GM03348 (cell line): ENCODE measurements around the gene KAZN.
A peak's percentile ranks its signal among the peaks of the same experiment; 100 is the strongest.
"Not testable (repeated sequence)": the region's sequence is repeated elsewhere in the genome, so short reads cannot be mapped to it uniquely, and the experiment has no call there.

Source experiments
- DNase-seq: peaks from one replicate; pipeline ENCODE4 v3.0.0; 2012; ENCODE audit warnings: low spot score

KAZN gene

DNA sequence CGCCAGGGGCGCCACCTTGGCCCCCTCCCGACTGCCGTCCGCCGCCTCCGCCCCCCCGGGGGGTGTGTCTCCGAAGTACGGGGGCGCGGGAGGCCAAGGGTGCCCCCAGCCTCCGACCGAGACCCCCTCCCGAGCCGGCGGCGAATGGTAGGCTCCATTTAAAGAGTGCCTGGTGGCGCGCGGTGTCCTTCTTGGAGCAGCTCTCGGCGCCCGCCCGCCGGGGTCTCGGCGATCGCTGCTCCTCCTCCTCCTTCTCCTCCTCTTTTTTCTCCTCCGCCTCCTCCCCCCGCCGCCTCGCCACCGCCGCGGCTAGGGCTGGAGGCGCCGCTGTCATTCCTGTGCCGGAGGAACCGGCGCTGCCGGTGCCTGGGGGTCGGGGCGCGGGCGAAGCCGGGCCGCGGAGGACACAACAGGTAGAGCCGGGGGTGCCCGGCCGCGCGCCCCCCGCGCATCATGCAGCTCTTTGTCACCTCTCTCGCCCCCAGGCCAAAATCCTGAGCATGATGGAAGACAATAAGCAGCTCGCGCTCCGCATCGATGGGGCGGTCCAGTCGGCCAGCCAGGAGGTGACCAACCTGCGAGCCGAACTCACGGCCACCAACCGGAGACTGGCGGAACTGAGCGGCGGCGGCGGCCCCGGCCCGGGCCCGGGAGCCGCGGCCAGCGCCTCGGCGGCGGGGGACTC lies at the start of gene KAZN:
Gene KAZN, plus strand, starts transcription at position 188 of the 685 bp plus-strand sequence.
- DNase-seq = peak; percentile 38

DNA sequence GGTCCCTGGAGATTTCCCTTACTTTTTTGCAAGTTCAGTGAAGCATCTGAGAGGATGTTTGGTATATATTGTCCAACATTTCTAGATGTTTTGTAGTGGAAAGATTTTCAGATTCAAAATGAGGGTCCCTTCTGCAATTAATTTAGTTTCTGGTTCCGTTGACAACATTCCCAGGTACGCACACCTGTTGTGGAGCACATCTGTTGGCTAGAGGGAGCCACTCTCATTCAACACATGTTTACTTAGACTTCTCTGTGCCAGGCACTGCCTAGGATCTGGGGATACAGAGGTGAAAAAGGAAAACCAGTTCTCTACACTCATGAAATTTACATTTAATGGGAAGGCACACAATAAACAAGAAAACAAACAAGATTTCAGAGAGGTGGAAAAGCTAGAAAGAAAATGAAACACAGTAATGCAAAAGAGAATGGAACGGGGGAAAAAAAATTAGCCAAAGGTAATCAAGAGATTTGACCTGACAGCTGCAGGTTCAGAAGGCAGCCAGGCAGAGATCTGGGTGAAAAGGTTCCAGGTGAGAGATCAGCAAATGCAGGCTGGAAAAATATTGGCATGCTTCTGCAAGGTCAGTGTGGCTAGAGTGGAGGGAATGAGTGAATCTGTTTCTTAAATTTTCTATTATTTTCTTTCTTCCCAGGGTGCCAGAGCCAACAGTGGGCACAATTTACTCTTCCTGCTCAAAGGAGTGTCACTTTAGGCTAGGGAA lies 48.4 kb upstream of the KAZN start:
- DNase-seq = no peak

DNA sequence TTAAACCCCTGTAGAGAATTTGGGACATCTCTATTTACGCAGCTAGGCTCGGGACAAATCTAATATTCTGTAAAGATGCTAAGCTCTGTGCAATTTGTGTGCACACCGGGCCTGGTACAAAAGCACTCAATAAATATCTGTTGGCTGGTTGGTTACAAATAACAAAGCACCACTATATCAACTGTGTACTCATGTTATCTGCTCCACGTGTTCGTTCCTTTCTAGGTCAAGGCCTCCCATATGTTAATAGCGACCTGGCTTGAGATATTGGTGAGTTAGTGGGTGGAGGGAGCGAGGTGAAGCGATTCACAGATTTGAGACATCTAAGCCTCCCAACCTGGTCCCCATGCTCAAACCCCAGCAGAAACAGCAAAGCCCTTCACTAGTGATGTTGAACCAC lies 47.1 kb upstream of the KAZN start:
- no peak for DNase-seq

DNA sequence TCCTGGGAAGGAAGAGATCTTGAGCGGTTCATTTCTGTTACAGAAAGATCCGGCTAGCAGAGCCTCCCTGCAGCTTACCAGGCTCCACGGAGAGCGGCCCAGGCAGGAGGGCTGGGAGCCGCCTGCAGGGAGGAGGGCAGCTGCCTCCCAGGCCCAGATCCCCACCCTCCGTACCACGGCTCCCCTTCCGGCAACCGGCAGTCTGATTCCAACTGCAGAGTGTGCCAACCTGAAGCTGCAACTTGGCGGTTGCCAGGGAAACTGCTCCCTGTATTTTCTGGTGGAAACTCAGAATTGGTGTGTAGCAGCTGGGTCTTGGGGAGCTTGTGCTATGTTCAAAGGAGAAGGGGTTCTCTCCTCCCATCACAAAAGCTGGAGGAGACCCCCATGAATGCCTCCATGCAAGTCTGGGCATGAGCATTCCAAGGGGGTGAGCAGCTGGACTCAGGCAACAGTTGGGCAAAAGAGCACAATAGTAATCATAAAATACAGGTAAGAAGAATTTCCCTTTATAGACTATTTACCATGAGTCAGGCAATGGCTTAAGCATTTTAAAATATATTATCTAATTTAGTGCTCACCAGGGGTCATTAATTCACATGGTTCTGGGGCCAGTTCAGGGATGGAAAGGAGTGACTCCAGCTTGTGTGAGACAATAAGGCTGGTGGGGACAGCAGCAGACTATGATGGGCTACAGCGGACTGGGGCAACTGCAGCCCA lies 46.1 kb upstream of the KAZN start:
- no peak for DNase-seq

DNA sequence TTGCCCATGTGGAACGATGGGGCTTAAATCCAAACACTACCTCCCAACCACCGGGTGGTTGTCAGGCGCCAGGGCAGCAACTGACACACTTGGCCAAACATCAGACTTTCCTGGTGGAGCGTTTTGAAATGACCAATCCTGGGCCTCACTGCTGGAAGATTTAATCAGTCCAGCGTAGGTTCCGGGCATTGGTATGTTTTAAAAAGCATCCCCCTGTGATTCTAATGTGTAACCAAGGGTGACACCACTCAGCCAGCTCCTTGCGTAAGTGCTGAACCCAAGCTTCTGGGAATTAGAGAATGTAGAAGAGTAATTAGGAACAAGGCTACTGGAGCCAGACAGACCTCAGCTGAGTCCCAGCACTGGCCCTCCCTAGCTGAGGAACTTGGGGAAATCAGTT lies 44.8 kb upstream of the KAZN start:
- no peak for DNase-seq

DNA sequence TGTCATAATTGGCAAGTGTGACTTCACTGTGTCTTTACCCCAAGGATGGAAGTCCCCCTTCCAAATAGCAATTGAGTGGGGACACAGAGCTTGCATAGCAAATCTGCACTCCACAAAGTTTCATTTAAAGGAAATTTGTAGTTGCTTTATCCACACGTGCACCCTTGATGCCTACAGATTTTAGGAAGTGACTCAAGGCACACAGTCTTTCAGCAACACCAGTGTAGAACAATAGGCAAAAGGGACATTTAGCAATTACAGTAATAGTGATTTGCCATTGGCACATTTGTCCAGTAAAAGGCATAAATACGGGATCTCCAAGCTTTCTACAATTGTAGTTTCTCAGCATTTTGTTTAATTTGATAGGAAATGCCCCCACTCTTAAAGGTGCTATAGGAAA lies 43.4 kb upstream of the KAZN start:
- DNase-seq = no peak

DNA sequence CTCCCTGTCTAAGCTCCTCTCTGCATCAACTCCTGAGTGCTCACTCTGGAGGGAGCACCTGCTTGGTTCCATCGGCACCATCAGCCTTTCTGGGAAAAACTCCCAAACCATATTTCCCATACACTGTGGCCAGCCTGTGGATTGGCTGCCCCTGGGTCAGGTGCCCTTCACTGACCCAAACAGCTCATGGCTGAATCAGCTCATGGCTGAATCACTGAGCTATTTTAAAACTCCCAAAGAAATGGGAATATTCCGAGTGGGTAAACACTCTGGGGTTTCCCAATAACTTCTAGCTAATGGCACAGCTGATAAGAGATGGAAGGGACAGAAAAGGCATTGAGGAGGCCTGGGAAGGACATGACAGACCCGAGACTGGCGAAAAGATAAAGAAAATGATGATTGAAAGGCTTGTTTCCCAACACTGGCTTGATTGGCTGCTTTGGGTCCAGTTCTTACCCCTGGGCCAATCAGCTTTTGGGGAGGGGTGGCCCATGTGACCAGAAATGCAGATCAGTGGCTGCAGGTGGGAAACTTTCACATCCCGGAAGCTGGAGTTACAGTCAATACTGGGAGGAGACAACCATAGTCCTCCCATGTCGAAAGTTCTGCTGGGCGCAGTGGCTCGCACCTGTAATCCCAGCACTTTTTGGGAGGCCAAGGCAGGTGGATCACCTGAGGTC lies 37.3 kb upstream of the KAZN start:
- peak; percentile 41 for DNase-seq

DNA sequence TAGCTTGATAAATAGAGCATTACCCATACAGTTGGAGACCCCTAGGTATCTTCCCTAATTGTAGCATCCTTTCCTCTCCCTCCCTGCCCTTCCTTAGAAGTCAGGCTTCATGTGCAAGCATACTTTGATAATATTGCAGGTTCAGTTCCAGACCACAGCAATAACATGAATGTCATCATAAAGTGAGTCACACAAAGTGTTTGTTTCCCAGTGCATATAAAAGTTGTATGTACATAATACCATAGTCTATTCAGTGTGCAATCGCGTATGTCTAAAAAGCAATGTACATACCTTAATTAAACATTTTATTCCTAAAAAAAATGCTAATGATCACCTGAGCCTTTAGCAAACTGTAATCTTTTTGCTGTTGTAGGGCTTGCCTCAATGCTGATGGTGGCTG lies 33.4 kb upstream of the KAZN start:
- DNase-seq = no peak

DNA sequence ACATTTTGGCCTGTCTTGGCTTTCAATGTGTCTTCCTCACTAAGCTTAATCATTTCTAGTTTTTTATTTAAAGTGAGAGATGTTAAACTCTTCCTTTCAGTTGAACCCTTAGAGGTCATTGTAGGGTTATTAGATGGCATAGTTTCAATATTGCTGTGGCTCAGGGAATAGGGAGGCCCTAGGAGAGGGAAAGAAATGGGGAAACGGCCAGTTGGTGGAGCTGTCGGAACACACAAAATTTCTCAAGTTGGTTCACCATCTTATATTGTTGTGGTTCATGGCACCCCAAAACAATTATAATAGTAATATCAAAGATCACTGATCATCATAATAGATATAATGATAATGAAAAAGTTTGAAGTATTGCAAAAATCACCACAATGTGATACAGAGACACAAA lies 31.4 kb upstream of the KAZN start:
- no peak for DNase-seq

DNA sequence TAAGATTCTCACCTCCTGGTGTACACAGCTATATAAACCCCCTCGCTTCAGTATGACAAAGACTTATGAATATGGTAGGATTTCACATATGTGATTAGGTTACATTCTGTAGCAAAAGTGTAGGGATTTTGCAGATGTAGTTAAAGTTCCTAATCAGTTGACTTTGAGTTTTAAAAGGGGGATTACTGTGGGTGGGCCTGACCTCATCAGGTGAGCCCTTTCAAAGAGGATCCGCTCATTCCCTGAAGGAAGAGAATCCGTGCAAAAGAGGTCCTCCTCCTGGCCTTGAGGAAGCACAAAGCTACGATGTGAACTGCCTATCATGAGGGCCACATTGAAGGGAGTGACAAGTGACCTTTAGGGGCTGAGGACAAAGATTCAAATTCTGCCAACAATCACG lies 30.6 kb upstream of the KAZN start:
- no peak for DNase-seq

DNA sequence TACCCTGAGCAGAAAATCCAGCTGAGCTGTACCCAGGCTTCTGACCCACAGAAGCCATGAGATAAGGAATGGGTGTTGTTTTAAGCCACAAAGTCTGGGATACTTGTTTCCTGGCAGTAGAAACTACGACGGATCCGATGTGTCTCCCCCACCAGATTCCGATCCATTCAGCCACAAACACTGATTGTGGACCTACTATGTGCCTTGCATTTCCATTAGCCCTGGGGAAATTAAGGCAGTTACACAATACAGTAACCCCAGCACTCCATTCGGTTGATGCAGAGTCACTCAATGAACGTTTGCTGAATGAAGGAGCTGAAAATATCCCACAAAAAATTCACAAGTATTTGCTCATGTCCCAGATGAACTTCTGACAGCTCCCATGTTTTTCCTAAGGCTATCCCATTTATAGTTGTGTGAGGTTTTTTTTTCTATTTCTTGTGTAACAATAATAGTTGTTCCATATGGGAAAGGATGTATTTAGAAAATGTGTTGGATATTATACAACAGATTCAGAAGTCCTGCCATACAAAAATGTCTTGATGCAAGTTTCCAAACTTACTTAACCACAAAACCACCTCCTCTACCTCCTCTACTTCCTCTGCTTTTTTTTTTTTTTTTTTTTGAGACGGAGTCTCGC lies 29.6 kb upstream of the KAZN start:
- DNase-seq = no peak

DNA sequence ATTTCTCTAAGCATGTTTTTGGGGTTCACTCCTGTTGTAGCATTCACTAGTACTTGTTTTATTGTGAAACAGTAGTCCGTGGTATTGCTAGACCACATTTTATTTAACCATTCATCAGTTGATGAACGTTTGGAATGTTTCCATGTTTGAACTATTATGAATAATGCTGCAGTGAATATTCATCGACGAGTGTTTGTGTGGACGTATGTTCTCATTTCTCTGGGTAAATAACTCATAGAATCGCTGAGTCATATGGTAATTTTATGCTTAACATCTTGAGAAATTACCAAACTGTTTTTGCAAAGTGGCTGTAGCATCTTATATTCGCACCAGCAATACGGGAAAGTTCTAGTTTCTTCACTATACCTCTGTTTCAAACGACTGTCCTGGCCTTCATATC lies 28.0 kb upstream of the KAZN start:
- DNase-seq = no peak

DNA sequence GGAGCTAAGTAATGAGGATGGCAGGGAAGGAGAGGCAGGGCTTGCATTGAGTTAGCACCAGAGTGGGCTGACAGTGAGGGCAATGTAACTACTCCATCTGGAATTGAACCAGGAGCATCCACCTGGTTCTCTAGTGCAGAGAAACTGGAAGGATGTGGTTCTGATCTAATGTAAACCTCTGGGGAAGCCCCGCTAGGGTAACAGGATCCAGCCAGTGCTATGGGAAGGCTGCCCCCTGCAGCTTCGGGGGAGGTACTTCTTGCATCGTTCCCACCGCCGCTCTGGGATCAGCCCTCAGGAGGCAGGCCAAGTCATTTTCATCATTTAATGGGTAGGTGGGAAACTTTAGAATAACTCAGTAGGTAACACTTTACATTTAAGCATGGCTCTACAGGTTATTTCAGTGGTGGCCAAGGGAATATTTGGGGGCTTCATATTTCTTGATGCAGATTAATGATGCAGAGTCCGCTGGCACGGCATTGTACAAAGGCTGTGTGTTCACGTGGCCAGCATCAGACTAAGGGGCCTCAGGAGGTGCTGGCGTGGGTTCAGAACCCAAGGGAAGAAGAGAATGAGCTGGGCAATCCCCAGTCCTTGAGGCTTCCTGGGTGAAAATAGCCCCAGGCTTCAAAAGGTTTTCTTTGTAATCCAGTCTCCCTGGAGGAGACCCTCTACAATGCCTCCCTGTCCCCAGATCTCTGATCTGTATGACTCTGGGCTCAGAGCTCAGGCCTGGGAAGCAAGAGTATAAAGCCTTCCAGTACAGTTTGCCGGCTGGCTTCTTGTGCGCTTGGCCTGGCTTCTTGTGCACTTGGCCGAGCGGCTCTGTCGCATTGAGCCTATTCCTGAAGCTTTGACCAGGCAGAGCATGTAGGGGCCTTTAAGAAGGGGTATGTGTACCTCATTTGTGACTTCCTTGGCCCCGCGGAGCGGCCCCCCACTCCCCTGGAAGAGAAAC lies 26.4 kb upstream of the KAZN start:
- DNase-seq = no peak

DNA sequence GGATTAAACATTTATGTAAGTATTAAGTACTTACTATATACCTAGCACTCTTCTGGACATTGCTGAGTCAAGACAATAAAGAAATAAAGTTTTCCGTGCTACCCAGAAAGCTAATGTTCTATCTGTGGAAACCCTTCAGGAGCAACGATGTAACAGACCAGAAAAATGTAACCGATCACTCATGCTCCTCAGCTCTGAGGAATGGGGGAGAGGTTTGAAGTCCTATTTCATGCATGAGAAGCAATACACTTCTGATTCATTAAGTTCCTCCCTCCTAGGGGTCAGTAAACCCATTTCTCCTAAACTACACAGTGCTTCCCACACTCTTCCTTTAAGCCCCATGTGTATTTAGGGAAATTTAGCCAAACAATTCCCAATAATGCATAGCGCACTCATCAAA lies 25.6 kb upstream of the KAZN start:
- DNase-seq = no peak

DNA sequence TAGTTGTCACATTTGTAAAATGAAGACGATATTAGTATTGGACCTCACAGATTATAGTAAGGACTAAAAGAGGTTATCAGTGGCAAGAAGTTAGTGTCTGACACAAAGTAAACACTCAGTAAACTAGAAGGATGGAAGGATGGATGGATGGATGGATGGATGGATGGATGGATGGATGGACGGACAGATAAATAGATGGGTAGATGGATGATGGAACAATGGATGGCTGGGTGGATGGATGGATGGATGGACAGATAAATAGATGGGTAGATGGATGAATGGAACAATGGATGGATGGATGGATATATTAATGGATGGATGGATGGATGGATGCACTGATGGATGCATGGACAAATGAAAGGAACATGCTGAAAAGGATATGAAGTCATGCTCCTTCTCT lies 22.3 kb upstream of the KAZN start:
- DNase-seq = no peak

DNA sequence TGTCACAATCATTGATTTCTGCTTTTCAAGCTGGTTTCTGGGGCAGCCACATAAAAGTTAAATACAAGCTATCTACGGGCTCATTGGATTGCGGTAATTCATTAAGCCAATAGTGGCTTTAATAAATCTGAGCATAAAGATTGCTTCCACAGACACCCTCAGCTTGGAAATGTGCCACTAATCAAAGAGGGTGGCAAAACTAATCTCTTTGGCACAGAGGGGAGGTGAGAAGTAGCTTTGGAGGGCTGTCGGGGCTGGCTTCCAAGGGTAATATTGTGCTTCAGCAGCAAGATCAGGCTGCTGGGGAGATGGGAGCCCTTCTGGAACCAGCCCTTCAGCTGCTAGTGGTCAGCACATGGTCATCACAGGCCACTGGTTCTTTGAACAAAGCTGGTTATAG lies 21.2 kb upstream of the KAZN start:
- no peak for DNase-seq

DNA sequence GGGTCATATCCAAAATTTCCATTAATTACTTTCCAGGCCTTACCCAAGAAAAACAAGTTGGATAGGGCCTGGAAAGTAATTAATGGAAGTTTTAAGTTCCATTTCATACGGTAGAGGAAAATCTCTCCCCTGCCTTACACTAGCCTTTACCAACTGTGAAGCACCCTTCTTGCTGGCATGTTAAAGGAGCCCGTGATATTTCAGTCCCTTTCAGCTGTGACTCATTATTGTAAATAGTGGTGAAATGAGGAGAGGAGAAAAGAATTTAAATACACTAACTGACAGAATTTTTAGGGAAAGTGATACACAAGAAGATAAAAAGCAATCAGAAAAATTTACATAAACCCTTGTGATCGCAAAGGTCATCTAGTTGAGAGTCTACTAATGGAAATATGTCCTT lies 20.3 kb upstream of the KAZN start:
- DNase-seq = peak; percentile 31

DNA sequence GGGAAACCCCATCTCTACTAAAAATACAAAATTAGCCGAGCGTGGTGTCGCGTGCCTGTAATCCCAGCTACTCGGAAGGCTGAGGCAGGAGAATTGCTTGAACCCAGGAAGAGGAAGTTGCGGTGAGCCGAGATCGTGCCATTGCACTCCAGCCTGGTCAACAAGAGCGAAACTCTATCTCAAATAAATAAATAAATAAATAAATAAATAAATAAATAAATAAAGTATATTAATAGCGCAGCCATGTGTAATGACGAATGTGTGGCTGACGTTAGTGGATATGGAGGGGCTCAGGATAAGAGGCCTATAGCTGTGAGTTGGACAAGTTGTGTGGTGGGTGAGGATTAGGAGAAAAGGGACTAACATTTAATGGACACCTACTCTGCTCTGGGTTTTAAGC lies 18.2 kb upstream of the KAZN start:
- not testable (repeated sequence) for DNase-seq

DNA sequence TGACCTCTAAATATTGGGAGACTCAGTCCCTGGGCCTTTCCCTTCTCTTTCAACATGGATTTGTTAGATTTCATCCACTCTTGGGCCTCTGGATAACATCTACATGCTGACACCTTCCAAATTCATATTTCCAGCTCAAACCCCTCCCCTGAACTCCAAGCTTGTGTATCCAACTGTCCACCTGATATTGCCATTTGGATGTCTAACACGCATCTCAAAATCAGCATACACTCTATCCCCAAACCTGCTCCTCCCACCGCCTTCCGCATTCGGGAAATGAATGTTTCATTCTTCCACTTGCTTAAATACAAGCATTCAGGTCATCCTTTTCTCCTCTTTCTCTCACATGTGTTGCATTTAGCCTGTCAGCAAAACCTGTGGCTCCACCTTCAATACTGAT lies 17.5 kb upstream of the KAZN start:
- no peak for DNase-seq

DNA sequence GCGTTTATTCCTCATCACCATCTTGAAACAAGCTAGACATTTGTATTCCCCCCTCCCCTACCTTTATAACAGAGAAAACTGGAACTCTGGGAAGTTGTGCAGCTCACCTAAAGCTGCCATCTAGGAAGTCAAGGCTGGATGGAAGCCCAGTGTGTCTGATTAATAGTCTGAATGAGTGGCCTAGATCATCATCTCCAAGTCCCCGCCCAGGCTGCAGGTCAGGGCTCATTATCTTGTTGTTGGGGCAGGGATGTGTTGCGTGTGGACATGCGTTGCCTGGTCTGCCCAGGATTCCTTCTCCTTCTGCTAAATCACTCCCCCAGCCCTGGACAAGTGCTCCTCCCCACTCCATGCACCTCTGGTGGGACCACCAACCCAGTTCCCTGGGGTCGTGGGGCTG lies 14.7 kb upstream of the KAZN start:
- DNase-seq = no peak

DNA sequence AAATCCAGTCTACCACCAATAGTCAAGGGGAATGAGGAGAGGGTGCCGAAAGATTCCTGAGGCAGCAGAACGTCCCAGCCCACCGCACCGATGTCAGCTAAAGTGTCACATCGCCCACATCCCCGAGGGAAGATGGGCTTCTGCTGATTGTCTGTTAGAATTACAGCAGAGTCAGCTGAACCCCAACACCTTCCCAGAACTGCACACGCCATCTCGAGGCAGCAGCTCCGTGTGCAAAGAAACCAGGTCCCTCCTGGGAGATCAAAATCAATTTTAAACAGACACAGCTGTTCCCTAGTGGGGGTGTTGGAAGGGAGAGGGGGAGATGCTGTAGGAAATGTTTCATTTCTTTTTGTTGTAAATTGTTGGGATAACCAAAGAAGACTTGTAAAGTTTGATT lies 12.8 kb upstream of the KAZN start:
- no peak for DNase-seq
